ENCODE results near the gene NDUFB4.

The NDUFB4 gene

GRCh38 chr3:120640231-120640630 is 44.1 kb downstream of the NDUFB4 start:
- DNase-seq: no peak

- DNase-seq: no peak
Observed at GRCh38 chr3:120641696-120642246, 45.6 kb downstream of the NDUFB4 start.

GRCh38 chr3:120642368-120642948 is 46.3 kb downstream of the NDUFB4 start:
- peak; percentile 84 for DNase-seq

DNA sequence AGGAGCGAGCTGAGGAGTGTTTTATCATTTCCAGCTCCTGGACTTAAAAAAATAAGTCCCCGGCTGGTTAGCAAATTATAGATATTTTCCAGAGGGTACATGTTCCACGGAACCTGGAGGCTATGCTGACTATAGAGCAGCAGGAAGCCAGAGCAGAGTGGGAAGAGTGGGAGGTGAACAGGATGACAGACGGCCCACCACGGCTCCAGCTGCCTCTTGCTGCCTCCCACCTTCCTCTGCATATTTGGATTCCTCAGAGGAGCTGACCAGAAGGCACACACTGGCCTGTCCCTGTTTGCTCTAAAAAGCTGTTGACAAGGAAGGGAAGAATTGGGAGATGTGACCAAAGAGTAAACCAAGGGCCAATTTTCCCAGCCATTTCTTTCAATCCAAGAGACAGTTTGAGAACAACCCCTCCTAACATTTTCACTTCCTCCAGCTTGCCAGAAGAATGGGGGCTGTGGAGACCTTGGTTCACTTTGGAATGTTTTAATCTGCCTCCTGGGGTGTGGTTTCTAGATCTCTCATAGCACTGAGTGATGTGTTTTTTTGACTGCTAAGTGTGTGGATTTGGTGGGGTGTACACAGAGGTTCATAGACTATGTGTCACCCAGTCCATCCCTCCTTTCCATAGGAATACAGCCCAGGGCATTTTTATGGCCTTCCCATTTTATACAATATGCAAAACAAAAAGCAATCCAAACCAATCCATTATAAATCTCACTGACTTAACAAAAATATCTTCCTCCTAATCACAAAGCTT is 49.1 kb downstream of the NDUFB4 start:
- peak; percentile 20 for DNase-seq

GRCh38 chr3:120646771-120647432 is 50.8 kb downstream of the NDUFB4 start:
- no peak for DNase-seq

GRCh38 chr3:120648290-120648689 is 52.2 kb downstream of the NDUFB4 start:
- DNase-seq: no peak

DNA sequence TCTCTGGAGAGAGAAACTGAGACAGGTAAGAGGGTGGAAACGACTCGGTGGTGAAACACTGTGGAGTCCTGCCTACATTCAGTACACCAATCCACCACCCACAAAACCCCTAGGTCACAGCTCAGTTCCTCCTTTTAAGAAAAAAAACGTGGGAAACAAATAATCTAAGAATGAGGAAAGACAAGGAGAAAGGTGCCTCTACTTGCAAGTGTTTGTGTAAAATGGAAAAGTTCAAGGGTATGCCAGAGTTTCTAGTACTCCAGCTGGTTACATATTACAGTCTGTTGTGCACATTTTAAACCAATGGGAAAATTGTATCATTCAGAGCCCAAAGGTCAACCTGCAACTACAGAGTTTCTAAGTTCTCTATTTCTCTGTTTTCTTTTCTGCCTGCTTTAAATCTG is 53.7 kb downstream of the NDUFB4 start:
- DNase-seq: peak; percentile 44

DNA sequence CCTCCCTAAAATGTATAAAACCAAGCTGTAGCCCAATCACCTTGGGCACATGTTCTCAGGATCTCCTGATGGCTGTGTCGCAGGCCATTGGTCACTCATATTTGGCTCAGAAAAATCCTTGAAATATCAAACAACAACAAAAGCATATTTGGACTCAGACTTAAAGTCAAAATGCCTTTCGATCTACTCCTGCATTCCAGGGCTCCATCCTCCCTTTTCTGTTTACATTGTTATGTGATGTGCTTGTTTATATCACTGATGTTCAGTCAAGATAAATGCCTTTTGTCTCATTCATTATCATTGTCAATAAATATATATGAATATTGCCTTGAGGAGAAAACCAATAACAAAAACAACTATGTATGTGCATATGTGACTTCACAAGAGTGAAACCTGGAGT is 54.2 kb downstream of the NDUFB4 start:
- no peak for DNase-seq
